K562 (cell line): ENCODE results near the gene FHL1. TPM values are rescaled to one million over a fixed set of nuclear protein-coding genes. Genes with fewer than 3 reads are reported as not detected.

Experiments used
- IFI16 ChIP-seq: fragments of 250-450 bp; sonication (Bioruptor Pico); IDR thresholded peaks from 2 replicates; pipeline ENCODE4 v2.1.2; 2022; ENCODE audit warnings: mild to moderate bottlenecking, inconsistent platforms
- IRF9 ChIP-seq: fragments of 450-650 bp; IDR thresholded peaks from 2 replicates; pipeline ENCODE4 v1.6.1; 2016; ENCODE audit warnings: missing biosample characterization, missing genetic modification characterization
- PHF21A ChIP-seq: fragments of 450-650 bp; IDR thresholded peaks from 2 replicates; pipeline ENCODE4 v1.6.1; 2017; ENCODE audit warnings: low read depth, borderline replicate concordance
- POLR2G ChIP-seq: fragments of 200-400 bp; formaldehyde crosslinking; IDR thresholded peaks from 2 replicates; pipeline ENCODE4 v1.6.1; 2017; ENCODE audit warnings: low read depth, mild to moderate bottlenecking, antibody characterized with exemption, low read length, moderate library complexity
- RBM14 ChIP-seq: fragments of 200-400 bp; formaldehyde crosslinking; IDR thresholded peaks from 2 replicates; pipeline ENCODE4 v1.6.1; 2018; ENCODE audit warnings: low read depth, mild to moderate bottlenecking, low read length, moderate library complexity, borderline replicate concordance; ENCODE audit not compliant: insufficient read depth
- ZNF41 ChIP-seq: fragments of 250-450 bp; sonication (Bioruptor Pico); conservative IDR thresholded peaks from 2 replicates; pipeline ENCODE4 v1.4.0; 2020; ENCODE audit warnings: mild to moderate bottlenecking
- polyA plus RNA-seq, 8 experiments: library from polyadenylated mRNA; depleted of rRNA in 4 of 8; stranded (reverse) in 5 of 8; unstranded in 3 of 8; fragments of >200 nt; fragmentation: Nextera tagmentation in 2 of 8; fragmentation: Illumina TruSeq in 1 of 8; extraction: Ambion mirVana in 2 of 8; extraction: Trizol in 1 of 8; gene quantifications; 2 replicates each; pipeline versions ENCODE4 v1.2.1 to v1.2.3, GENCODE V29; 2011 to 2014; ENCODE audit warnings: inconsistent platforms in 1 of 8, missing spikeins in 1 of 8
- total RNA-seq, 7 experiments: library from RNA; depleted of rRNA in 6 of 7; stranded (reverse); fragments of >200 nt in 6 of 7; fragmentation: Illumina TruSeq in 2 of 7; extraction: Trizol in 2 of 7; gene quantifications; 2 replicates each; pipeline versions ENCODE4 v1.2.1 to v1.2.3, GENCODE V29; 2011 to 2021; ENCODE audit warnings: low replicate concordance in 1 of 7
- TF ChIP-seq, protein P1 (sequence below), 2 experiments: fragments of 450-650 bp in 1 of 2; sonication (generic) in 1 of 2; formaldehyde crosslinking in 1 of 2; IDR thresholded peaks; 2 replicates each; pipeline versions ENCODE4 v1.7.1 to v1.9.0; 2016 to 2022; ENCODE audit warnings: inconsistent platforms in 1 of 2, mild to moderate bottlenecking in 1 of 2, missing genetic modification reagents in 1 of 2

FHL1 gene
- total and polyA plus RNA-seq, 9 of the 15 experiments (the other 6 are each of a cell fraction or from before 2014, with no cell fraction given), result 0.03 to 3.0 (median 0.13) TPM; not detected in 1

- TF ChIP-seq IRF9 (tag) (no peak), ZNF41 (CRISPR knock-in tag) (no peak), IFI16 (CRISPR knock-in tag) (no peak), PHF21A (no peak), RBM14 (no peak), POLR2G (no peak)
- TF ChIP-seq, protein P1, sequence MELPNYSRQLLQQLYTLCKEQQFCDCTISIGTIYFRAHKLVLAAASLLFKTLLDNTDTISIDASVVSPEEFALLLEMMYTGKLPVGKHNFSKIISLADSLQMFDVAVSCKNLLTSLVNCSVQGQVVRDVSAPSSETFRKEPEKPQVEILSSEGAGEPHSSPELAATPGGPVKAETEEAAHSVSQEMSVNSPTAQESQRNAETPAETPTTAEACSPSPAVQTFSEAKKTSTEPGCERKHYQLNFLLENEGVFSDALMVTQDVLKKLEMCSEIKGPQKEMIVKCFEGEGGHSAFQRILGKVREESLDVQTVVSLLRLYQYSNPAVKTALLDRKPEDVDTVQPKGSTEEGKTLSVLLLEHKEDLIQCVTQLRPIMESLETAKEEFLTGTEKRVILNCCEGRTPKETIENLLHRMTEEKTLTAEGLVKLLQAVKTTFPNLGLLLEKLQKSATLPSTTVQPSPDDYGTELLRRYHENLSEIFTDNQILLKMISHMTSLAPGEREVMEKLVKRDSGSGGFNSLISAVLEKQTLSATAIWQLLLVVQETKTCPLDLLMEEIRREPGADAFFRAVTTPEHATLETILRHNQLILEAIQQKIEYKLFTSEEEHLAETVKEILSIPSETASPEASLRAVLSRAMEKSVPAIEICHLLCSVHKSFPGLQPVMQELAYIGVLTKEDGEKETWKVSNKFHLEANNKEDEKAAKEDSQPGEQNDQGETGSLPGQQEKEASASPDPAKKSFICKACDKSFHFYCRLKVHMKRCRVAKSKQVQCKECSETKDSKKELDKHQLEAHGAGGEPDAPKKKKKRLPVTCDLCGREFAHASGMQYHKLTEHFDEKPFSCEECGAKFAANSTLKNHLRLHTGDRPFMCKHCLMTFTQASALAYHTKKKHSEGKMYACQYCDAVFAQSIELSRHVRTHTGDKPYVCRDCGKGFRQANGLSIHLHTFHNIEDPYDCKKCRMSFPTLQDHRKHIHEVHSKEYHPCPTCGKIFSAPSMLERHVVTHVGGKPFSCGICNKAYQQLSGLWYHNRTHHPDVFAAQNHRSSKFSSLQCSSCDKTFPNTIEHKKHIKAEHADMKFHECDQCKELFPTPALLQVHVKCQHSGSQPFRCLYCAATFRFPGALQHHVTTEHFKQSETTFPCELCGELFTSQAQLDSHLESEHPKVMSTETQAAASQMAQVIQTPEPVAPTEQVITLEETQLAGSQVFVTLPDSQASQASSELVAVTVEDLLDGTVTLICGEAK (IDR thresholded peaks at IDR 0.05), result no peak
- TF ChIP-seq, protein P1 (CRISPR knock-in tag; IDR thresholded peaks at IDR 0.05), result no peak
Measured at GRCh38 chrX:136158685-136159084, 11.4 kb downstream of the FHL1 start (continued).
